ENCODE measurements around the gene GATA2. TPM values are rescaled to one million over a fixed set of nuclear protein-coding genes. Genes with fewer than 3 reads are reported as not detected.

Gene GATA2
- total RNA-seq, 1 experiment from 2014 or later, result 18.6 TPM

DNA sequence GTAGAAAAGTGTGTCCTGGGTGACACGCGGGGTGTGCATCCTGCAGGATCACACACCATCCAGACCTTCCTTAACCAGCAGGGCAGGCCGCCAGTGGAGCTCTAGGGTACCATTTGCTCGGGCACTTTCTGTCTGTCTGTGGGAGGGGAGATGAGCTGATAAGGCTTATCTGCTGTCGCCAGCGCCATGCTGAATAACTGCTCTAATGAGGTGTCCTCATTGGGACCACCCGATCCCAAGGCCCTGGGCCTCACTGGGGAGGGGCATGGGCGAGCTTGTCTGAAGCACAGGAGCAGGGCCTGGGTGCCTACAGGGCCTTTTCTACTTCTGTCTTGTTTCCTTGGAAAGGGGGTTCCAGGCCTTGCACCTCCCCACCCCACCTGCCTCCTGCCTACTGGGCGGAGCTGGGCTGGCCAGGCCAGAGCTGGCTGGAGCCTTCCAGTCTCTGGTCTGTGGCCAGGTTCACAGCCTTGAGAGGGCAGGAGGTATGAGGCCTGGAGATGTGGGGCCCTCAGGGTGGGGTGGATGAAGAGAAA lies 2.5 kb upstream of the GATA2 start (continued):
- no peak for TF ChIP-seq POLR2AphosphoS5 (IDR thresholded peaks at IDR 0.05; ENCODE audit: low read depth, low read length)
- no peak for TF ChIP-seq ELF1 (IDR thresholded peaks at IDR 0.05; ENCODE audit: borderline replicate concordance, low read depth)

DNA sequence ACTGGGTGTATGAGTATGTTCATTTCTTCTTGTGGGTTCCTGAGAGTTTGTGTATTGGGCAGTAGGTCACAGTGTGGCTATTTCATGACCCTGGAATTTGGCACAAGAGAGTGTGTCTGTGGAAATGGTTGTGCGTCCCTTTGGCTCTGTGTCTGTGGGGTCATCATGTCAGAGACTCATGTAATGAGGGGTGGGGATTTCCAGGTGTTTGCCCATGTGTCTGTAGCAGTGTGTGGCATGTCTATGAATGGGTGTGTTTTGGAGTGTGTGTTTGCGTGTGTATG lies 1.3 kb upstream of the GATA2 start:
- no peak overlapping the region for H3K4me3 ChIP-seq (replicated peaks in 1 of 2; ENCODE audit: low read depth in 1 of 2, low read length in 2 of 2)
- peaks cover 32% of the 10 kb centered on the region; the same call in 1 of the 2 replicates for H3K79me2 ChIP-seq (ENCODE audit: insufficient read depth, low read length)
- no peaks in the 10 kb centered on the region for H3K27me3 ChIP-seq (ENCODE audit: insufficient read depth, low read length)
- TF ChIP-seq EZH2phosphoT487 (IDR thresholded peaks at IDR 0.05; ENCODE audit: borderline replicate concordance), result no peak
- TF ChIP-seq SIN3A (IDR thresholded peaks at IDR 0.05; ENCODE audit: low read depth), result no peak
- TF ChIP-seq, protein P1, sequence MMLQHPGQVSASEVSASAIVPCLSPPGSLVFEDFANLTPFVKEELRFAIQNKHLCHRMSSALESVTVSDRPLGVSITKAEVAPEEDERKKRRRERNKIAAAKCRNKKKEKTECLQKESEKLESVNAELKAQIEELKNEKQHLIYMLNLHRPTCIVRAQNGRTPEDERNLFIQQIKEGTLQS (IDR thresholded peaks at IDR 0.05), result no peak
- no peak for TF ChIP-seq CBX3 (IDR thresholded peaks at IDR 0.05; ENCODE audit: low read depth)
- no peak for TF ChIP-seq EZH2 (IDR thresholded peaks at IDR 0.05)
- no peak for TF ChIP-seq FOSL1 (IDR thresholded peaks at IDR 0.05; ENCODE audit: low read depth)
- TF ChIP-seq JUND (IDR thresholded peaks at IDR 0.05), result no peak
- TF ChIP-seq EGR1 (IDR thresholded peaks at IDR 0.05; ENCODE audit: low read depth), result no peak
- TF ChIP-seq, protein P2, sequence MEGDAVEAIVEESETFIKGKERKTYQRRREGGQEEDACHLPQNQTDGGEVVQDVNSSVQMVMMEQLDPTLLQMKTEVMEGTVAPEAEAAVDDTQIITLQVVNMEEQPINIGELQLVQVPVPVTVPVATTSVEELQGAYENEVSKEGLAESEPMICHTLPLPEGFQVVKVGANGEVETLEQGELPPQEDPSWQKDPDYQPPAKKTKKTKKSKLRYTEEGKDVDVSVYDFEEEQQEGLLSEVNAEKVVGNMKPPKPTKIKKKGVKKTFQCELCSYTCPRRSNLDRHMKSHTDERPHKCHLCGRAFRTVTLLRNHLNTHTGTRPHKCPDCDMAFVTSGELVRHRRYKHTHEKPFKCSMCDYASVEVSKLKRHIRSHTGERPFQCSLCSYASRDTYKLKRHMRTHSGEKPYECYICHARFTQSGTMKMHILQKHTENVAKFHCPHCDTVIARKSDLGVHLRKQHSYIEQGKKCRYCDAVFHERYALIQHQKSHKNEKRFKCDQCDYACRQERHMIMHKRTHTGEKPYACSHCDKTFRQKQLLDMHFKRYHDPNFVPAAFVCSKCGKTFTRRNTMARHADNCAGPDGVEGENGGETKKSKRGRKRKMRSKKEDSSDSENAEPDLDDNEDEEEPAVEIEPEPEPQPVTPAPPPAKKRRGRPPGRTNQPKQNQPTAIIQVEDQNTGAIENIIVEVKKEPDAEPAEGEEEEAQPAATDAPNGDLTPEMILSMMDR (IDR thresholded peaks at IDR 0.05 in 2 of 3, conservative IDR thresholded peaks at IDR 0.05 in 1 of 3; ENCODE audit: borderline replicate concordance in 1 of 3, insufficient read depth in 1 of 3, low read depth in 2 of 3, low read length in 2 of 3), result no peak
- TF ChIP-seq TCF7L2 (IDR thresholded peaks at IDR 0.05; ENCODE audit: borderline replicate concordance, extremely low read depth, insufficient read depth, insufficient read length), result no peak
- TF ChIP-seq POLR2A (IDR thresholded peaks at IDR 0.05; ENCODE audit: borderline replicate concordance, extremely low read depth, insufficient read depth, insufficient read length), result no peak
- no peak overlapping the region for H2AFZ ChIP-seq (ENCODE audit: low read depth, low read length, poor library complexity, severe bottlenecking)
- H3K4me1 ChIP-seq (ENCODE audit: control insufficient read depth in 1 of 2, insufficient read depth in 2 of 2, low read length in 2 of 2), result peaks cover 4 to 8% of the 10 kb centered on the region in 2 experiments; a peak in 3 of 4 replicates
- intact Hi-C loops (cut with micrococcal nuclease), result no loop called here
- H3K9ac ChIP-seq (ENCODE audit: low read length), result no peak overlapping the region
- no peak overlapping the region for H3K27ac ChIP-seq (ENCODE audit: low read depth, low read length)
- H3K36me3 ChIP-seq (ENCODE audit: control insufficient read depth in 1 of 2, insufficient read depth in 2 of 2, low read length in 2 of 2), result peaks cover 0 to 2% of the 10 kb centered on the region in 2 experiments; a peak in 2 of 4 replicates
- no peaks in the 10 kb centered on the region for H4K20me1 ChIP-seq (ENCODE audit: insufficient read depth)
- H3K4me2 ChIP-seq (ENCODE audit: low read length), result no peak overlapping the region
- ATAC-seq, result no peak
- CTCF ChIA-PET, result no interaction called here
- no peaks in the 10 kb centered on the region for H3K9me2 ChIP-seq (ENCODE audit: insufficient read depth)
- no peaks in the 10 kb centered on the region for H3K9me3 ChIP-seq (ENCODE audit: control insufficient read depth in 1 of 2, insufficient read depth in 1 of 2, low read depth in 1 of 2, low read length in 2 of 2)
- RAD21 ChIA-PET (ENCODE audit: low non-redundant PET in 1 of 2, low total read pairs in 2 of 2, uncharacterized antibody in 2 of 2, unreplicated experiment in 2 of 2), result no interaction called here
- no TSS peak for BruUV-seq (replicated peaks)
- POLR2A ChIA-PET, result no interaction called here
- DNase-seq (ENCODE audit: low read depth, low spot score), result no peak
